HG03064 (cell line): ENCODE data around the gene MUC13.

Experiments used
- ATAC-seq: cut with Tn5 transposase; IDR thresholded peaks from one replicate; pipeline ENCODE4 v1.9.1; 2021; ENCODE audit warnings: low read depth; ENCODE audit not compliant: unreplicated experiment

MUC13 gene

DNA sequence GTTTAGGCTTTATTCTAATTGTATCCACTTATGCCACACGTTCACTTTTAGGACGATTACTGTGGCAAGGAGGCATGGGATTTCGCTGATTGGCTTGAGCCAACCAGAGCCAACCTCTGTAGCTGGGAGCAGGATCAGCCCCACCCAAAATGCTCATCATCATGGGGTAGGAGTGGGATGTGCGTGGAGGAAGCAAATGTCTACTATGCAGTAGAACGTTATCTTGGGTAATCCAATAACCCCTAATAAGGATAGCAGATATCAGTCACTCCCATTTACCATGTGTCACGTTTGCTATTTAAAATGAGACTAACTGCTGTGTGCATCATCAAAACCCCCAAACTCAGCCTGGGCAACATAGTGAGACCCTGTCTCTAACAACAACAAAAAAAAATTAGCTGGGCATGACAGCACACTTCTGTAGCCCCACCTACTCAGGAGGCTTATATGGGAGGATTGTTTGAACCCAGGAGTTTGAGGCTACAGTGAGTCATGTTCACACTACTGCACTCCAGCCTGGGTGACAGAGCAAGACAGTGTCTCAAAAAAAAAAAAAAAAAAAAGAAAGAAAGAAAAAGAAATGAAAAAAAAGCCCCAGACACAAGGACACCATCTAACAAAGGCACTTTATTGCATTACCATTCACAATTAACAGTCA, 29.6 kb downstream of the MUC13 start:
- no peak for ATAC-seq

DNA sequence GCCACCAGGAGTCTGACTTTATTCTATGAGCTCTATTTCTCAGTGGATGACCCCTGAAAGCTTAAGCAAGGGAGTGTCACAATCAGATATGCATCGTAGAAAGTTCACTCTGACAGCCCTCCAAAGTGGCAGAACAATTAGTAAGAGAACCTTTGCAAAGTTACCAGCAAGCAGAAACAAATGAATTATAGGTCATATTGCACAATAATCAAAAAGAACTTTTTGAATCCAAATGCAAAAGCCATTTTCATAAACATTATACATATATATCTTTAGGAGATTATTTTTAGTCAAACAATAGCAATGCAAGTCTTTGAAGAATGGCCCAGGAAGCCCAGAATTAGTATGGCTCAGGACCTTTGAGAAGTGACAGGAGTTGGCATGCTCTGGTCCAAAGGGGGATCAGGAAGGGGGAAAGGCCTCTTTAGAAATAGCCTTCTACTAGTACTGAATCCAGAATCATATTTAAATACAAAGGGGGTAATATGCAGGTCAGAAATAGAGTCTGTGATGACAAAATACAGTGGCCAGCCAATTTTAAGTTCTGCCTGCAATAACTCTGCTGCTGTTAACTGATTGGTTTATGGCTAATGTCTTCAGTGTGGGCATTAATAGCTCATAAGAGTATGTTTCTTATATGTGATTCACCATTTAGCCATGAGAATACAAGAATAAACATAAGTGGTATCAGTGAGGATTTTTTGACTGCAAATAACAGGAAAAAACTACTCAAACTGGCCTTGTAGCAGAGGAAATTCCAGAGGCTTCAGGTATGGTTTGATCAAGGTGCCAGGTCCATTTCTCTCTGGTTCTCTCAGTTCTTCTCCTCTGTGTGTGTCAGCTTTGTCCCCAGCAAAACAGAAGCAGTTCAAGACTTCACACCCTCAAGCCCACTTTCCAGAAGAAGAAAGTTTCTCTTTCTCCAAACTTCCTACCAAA, 30.4 kb downstream of the MUC13 start:
- ATAC-seq, result no peak

DNA sequence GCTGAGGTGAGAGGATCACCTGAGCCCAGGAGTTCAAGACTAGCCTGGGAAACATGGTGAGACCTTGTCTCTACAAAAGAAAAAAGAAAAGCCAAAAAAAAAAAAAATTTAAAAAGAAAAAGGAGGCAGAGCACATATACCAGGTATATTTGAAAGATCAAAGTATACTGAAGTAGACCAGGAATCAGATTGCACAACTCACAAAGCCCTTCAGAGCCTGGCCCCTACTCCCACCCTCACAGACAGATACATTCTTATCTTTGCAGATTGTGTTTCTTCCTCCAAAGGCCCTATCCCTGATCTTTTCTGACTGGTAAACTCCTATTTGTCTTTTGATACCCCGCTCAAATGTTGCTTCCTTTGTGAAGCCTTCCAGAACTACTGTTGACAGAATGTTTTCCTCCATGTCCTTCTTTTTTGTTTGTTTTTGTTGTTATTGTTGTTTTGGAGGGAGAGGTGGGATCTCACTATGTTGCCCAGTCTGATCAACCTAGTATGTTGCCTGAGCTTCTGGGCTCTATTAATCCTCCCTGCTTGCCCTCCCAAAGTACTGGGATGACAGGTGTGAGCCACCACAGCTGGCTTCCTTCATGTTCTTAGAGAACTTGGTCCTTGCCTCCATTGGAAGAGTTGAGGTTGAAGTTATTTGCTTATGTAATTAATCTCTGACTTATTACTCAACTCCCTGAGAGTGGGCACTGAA, 37.6 kb downstream of the MUC13 start:
- no peak for ATAC-seq

DNA sequence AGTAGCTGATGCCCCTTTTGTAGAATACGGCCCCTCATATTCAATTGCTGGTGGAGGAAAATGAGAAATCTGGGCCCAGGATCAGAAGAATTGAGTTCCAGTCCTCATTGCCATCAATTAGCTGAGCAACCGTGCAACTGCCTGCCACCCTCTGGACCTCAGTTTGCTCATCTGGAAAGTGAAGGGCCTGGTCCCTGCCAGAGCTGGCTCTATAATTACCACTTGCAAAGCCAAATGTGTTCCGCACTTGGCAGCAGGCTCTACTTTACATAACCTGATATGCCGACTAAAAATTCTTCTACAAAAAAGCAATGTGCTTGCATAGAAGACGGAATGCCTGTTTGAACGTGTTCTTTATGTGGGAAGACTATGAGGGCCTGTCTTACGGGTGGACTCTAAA, 38.8 kb downstream of the MUC13 start:
- no peak for ATAC-seq

DNA sequence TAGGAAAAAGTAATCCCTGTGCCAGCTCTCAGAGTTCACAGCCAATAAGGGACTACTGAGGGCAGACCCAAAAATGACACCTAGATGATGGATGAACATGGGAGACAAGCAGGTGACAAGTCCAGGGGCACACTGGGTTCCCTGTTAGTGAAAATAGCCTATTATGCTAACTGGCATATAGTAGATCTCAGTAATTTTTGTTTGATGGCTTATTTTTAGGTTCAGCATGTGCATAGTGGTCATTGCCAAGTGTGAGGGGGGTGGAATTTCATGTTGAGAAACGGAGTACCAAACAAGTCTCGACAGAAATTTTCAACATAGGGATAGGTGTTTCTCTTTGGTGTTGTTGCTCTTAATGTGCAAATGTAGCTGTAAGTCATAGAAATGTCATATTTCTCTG, 41.0 kb downstream of the MUC13 start:
- ATAC-seq, result no peak

DNA sequence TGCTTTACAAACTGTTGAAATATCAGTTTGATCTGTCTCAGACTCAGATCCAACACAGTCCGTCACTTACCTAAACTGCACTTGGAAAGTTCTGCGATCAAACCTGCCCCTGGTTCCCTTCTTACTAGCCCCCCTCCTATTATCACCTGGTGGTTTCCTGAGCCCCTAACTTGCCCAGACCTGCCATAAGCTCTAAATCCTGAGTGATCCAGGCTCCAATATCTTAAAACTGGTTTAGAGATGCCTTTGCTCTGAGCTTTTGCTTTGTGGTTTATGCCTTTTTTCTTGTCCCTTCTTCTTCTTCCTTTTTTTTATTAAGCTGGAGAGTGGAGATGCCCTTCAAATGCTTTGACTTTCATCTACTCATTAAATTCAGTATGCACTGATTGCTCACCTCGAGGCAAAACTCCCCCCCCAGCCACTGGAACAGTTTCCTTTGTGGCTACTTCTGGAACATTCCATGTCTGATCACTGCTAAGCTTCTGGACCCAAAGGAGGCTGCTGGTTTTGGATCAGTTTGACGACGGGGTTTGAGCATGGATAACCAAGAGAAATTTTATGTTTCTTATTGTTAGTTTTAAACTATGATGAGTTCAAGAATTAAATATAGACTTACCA, 43.9 kb downstream of the MUC13 start:
- no peak for ATAC-seq

DNA sequence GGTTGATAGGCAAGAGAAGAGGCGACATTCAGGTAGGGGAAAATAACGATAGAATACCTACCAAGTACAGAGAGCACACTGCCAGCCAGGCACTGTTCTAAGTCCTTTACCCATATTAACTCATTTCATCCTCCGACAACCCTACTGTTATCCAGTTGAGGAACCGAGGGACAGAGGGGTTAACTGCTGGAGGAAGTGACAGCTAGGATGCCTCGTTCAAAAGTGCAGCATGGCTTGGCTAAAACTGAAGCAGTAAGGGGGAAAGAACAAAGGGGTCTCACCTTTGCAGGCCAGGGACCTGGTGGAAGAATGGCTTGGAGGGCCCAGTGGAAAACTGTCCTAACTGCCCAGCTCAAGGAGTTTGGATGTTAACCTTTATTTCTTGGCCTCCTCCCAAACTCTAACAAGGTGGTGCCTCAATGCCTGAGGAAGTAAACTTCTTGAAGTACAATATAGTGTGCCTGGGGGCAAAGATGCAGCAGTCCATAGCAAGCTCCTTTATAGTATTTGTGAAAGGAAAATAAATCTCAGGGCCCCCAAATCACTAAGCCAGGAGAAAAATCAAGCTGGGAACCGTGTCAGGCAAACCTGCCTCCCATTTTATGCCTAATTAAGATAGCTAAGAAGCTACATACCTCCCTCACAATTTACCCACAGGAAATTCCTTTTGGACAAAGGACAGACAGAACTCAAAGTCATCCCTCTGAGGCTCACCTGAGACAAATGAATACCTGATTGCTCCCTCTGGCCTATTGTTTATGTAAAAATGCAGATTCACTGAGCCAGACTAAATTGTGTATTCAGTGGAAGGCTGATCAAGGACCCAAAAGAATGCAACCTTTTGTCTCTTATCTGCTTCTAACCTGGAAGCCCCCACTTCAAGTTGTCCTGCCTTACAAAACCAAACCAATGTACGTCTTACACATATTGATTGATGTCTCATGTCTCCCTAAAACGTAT, 45.8 kb downstream of the MUC13 start:
- no peak for ATAC-seq

DNA sequence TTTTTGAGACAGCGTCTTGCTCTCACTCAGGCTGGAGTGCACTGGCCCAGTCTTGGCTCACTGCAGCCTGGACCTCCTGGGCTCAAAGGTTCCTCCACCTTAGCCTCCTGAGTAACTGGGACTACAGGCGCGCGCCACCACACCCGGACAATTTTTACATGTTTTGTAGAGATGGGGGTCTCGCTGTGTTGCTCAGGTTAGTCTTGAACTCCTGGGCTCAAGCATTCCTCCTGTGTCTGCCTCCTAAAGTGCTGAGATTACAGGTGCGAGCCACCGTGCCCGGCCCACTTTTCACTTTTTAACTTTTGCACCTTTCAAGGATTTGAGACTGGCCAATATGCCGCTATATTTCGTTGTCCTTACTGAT, 46.6 kb downstream of the MUC13 start:
- ATAC-seq, result no peak

DNA sequence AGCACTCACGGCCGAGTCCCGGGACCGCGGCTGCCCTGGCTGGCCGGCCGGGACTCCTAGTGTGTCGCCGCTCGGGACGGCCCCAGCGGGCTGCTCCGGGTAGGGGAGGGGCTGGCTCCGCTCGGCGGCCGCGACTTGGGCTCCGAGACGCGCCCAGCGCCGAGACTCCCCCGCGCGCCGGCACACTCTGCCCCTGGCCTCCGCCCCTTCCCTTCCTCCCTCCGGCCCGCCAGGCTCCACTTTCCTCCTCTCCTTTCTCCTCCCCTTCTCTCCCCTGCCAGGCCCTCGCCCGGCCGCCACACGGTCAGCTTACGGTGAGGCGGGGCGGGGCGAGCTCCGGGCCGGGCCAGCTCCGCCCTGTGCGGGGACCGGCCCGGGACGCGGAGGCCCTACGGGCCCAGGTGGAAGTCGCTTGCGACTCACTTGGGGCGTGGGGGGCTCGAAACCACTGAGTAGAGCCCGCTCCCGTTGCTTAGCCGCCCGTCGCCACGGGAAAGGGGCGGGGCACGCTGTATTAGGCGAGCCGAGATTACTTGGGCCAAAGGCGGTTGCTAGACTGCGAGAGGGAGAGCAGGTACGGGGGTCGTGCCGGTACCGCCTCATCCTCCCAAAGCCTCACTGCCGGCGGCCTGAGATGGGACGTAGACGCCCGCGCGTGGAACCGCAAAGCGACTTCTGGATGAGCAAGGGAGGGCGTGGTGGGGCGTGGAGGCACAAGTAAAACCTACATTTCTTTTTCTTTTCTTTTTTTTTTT, 47.2 kb downstream of the MUC13 start, which contains the start of gene ITGB5:
Gene ITGB5 (minus strand): TSS at position 189 of the 755 bp plus-strand sequence. CDS start 365 bp downstream, outside the sequence.
- ATAC-seq, result peak; percentile 54

DNA sequence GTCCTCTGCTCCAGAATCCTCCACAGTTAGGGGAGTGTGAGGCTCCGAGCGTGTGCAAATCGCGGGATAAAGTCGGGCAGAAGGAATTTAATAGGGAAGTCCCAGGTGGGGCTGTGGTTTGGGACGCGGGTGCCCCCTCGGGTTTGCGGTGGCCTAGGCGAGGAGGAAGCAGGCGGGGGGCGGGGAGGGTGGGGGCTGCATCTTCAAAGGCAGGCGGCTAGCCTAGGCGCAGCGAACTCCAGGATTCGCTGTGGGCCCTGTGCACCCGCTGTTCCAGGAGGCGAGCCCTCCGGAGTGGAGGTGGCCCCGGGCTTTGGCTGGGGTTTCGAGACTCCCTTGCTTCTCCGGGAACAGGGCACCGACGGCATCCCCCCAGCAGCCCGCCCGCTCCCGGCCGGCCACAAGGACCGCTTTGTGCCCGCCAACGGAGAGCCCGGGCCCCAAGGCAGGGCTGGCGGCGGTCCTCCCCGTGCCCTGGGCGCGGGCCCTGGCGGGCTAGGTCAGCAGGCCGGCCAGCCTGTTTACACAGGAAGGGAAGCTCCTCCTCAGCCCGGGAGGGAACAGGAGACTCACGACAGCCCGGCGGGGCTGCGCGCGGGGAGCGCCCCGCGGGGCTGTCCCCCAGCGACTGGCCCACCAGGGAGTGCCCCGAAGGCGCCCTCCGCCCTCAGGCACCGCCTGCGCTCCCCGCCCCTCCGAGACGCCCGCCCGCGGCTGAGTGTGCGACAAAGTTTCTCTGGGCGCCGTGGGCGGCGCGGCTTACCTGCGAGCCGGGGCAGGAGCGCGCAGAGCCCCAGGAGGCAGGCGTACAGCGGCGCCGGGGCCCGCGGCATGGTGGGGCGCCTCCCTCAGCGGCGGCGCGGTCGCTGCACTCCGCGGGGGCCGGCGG, 48.1 kb downstream of the MUC13 start:
- ATAC-seq, result peak; percentile 31

DNA sequence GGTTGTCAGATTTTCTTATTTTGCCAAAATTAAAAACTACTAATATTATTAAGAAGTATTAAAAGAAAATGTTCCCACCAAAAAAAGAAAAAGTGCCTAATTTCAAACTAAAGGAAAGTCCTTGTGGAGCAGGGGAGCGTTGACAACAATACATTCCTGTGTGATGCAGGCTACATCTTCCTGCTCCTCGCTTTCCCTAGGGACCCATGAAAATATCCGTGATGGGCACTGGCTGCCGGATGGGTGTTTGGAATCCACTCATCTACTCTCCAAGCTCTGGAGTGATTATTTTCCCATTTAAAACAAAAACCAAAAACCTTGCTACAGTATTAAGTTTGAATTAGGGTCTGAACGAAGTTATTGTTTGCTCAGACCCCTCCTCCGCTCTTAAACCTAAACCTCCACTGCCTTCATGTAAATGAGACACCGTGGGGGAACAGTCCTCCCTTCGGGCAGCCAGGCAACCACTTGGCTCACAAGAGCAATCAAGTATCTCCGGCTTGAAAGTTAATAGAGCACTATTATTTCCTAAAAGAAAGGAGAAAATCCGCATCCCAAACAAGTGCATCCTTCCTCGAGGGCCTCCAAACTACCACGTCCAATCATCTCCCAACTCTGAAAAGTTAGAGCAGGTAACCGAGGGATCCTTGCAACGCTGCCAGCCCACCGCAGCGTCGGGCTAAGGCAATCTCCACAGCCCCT, 48.9 kb downstream of the MUC13 start:
- ATAC-seq, result no peak

DNA sequence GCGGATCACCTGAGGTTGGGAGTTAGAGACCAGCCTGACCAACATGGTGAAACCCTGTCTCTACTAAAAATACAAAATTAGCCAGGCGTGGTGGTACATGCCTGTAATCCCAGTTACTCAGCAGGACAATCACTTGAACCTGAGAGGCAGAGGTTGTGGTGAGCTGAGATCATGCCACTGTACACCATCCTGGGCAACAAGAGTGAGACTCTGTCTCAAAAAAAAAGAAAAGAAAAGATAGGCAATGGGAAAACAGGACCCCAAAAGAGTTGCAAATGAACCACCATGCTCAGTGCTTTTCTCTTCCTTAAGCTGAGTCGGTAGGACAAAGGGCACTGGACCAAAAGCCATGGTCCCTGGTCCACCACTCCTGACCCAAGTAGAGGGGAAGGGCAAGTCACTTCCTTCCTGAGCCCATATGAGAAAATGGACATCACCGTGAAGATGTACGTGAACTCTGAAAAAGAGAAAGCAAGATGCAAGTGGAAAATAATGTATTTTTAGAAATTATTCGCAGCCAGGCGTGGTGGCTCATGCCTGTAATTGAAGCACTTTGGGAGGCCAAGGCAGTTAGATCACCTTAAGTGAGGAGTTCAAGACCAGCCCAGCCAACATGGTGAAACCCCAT, 50.0 kb downstream of the MUC13 start:
- ATAC-seq, result no peak

DNA sequence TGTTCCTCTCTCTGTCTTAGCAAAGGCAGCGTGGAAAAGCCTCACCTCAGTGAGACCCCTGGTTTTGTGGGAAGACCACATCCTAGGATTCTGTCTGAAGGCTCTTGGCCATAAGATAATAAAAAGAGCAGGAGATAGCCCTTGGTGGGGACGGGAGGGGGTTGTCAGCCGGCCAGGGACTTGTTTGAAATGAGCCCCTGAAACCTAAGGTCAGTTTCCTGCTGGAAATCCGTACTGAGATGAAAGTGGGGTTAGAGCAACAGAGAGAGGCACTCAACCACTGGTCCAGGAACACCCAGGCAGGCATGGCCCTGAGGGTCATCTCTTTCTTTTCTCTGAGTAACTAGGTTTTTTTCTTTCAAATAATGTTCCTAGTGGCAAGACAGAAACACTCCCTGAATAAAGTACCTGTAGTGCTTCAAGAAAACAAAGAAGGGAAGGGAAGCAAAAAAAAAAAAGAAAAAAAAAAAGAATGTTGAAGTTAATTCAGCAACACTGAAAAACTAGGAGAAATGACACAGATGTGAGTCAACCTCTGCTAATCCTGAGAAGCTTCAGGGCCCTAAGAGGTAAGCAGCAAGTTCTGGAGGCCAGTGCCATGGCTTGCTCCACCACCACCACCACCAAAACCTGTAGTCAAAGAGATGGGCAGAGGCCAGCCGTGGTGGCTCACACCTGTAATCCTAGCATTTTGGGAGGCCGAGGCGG, 50.6 kb downstream of the MUC13 start:
- ATAC-seq, result no peak

DNA sequence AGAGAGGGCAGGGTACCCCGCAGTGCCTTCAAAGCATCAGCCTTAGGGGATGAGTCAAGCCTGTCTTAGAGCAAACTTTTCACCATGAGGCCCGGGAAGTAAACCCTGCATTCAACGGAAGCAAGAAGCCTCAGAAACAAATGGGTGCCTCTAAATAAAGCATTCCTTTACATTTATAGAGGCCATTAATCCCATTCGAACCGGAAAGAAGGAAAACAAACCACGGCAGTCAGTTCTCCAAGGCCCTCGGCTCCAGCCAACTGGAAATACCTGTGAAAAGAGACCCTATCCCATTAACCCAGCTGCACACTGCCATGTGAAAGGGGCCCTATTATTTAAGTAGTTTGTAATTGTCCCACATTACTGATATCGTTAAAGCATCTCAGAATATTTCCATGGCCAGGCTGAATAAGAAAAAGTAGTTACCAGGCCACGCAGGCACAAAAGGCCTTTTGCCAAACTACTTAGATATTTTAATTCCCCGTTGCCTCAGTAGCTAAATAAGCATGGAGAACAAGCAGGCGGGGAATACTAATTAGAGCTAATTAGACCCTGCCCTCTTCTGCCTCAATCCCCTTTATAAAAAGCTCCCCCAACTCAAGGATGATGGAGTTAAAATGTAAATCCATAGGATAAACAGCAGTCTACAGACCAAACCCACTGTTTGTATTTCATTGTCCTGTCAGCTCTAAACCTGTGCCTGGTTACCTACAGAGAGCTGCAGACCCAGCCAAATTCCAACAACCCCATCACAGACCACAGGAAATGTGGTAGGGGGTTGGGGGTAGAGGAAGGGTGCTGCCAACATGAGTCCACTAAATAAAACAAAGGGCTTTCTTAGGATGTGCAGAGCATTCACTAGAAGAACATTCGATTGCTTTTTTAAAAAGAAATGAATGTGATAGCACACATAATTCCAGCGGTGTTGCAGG, 51.5 kb downstream of the MUC13 start:
- ATAC-seq, result no peak

DNA sequence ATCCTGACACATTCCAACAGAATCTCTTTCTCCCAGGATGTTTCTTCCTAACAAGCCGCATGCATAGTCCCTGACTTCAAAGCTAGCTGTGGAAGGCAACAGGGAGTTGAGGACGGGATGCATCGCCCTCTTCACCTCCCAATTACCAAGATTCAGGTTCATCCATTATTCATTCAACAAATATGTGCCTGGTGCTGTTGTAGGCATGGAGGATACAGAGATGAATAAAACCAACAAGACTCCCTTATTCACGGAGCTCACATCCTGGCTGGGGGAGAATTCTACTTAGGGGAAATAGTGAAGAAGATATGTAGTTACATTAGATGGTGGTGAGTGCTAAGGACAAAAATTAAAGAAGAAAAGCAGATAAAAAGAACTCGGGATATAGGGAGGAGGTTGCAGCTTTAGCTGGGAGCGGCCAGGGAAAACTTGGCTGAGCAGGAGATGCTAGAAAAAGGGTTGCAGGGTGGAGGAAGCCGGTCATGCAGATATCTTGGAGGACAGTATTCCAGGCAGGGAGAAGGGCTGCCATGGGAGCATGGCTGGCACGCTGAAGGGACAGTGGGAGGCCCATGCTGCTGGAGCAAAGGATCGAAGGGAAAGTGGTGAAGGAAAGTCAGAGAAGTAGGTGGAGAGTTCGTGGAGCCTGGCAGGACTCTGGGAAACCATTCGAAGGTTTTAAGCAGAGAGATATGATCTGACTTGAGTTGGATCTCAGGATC, 52.4 kb downstream of the MUC13 start:
- ATAC-seq, result no peak
